Lower leg skin (tissue), 3 donors: ENCODE measurements around the gene FDXR.

ENCODE experiments used
- CTCF ChIP-seq, 3 donors: fragments of 450-650 bp; IDR thresholded peaks; one replicate each; pipeline ENCODE4 v1.5.1; 2016; ENCODE audit warnings: antibody characterized with exemption in 3 of 3, mild to moderate bottlenecking in 3 of 3, moderate library complexity in 2 of 3
- POLR2A ChIP-seq, 2 donors: fragments of 450-650 bp; IDR thresholded peaks; one replicate each; pipeline ENCODE4 v1.6.1; 2016 to 2017; ENCODE audit warnings: antibody characterized with exemption in 2 of 2, mild to moderate bottlenecking in 1 of 2, moderate library complexity in 1 of 2

- no peak for TF ChIP-seq CTCF (IDR thresholded peaks at IDR 0.05)
- TF ChIP-seq POLR2A (IDR thresholded peaks at IDR 0.05) = no peak
These were observed 48.4 kb upstream of the FDXR start for GRCh38 chr17:74921026-74921681.
